GM21526 (cell line): Measurements from ENCODE around the gene RPS21.

Experiments used
- ATAC-seq: cut with Tn5 transposase; IDR thresholded peaks from one replicate; pipeline ENCODE4 v1.9.1; 2021; ENCODE audit warnings: moderate library complexity; ENCODE audit not compliant: unreplicated experiment, low FRiP score

Gene RPS21

GRCh38 chr20:62386383-62387218 is at the start of gene RPS21:
TSS of gene RPS21 (plus strand) at chr20:62387103. CDS start at chr20:62387339, 236 bp downstream.
- peak; percentile 56 for ATAC-seq

GRCh38 chr20:62337558-62338293 is 49.2 kb upstream of the RPS21 start:
- ATAC-seq = no peak

- no peak for ATAC-seq
These were observed 48.6 kb upstream of the RPS21 start for GRCh38 chr20:62338294-62338620.

GRCh38 chr20:62339647-62340062 is 47.2 kb upstream of the RPS21 start:
- ATAC-seq = peak; percentile 66

GRCh38 chr20:62342910-62343309 is 44.0 kb upstream of the RPS21 start:
- no peak for ATAC-seq

GRCh38 chr20:62344092-62344491 is 42.8 kb upstream of the RPS21 start:
- no peak for ATAC-seq

- ATAC-seq = no peak
These were observed 42.1 kb upstream of the RPS21 start for GRCh38 chr20:62344782-62345181.

- no peak for ATAC-seq
These were observed 41.1 kb upstream of the RPS21 start for GRCh38 chr20:62345681-62346370.

- ATAC-seq = no peak
These were observed 40.3 kb upstream of the RPS21 start for GRCh38 chr20:62346398-62347150.

- ATAC-seq = no peak
These were observed 39.8 kb upstream of the RPS21 start for GRCh38 chr20:62347151-62347404.

- no peak for ATAC-seq
These were observed 39.5 kb upstream of the RPS21 start for GRCh38 chr20:62347445-62347844.

GRCh38 chr20:62348604-62349003 is 38.3 kb upstream of the RPS21 start:
- ATAC-seq = no peak

GRCh38 chr20:62349556-62350097 is 37.3 kb upstream of the RPS21 start:
- ATAC-seq = no peak

- ATAC-seq = no peak
These were observed 36.7 kb upstream of the RPS21 start for GRCh38 chr20:62350098-62350628.

- no peak for ATAC-seq
These were observed 36.1 kb upstream of the RPS21 start for GRCh38 chr20:62350629-62351422.

GRCh38 chr20:62351469-62352401 is 35.2 kb upstream of the RPS21 start:
- ATAC-seq = no peak

GRCh38 chr20:62352402-62353288 is 34.3 kb upstream of the RPS21 start:
- no peak for ATAC-seq
